GM23338 (cell line): Measurements from ENCODE around the gene PARVA. TPM values are rescaled to one million over a fixed set of nuclear protein-coding genes. Genes with fewer than 3 reads are reported as not detected.

Experiments
- ATAC-seq: fragments of 200-7000 bp; cut with Tn5 transposase; 3 replicates; pipeline ENCODE4 v1.9.1; 2020
- DNase-seq: peaks from one replicate; pipeline ENCODE4 v3.0.0-alpha.2; 2015; ENCODE audit warnings: low spot score
- H2AFZ ChIP-seq: fragments of 200-600 bp; sonication (generic); 2 replicates; pipeline ENCODE4 v1.8.0; 2016; ENCODE audit warnings: antibody characterized with exemption, mild to moderate bottlenecking, moderate library complexity
- H3F3A ChIP-seq: fragments of 200-600 bp; sonication (generic); replicated peaks from 2 replicates; pipeline ENCODE4 v1.8.0; 2017; ENCODE audit warnings: antibody characterized with exemption, mixed run types, low read depth
- H3K27ac ChIP-seq: fragments of 200-600 bp; sonication (generic); 2 replicates; pipeline ENCODE4 v1.6.1; 2016; ENCODE audit warnings: low read depth
- H3K27me3 ChIP-seq: fragments of 200-600 bp; sonication (generic); 2 replicates; pipeline ENCODE4 v1.8.0; 2016; ENCODE audit warnings: mild to moderate bottlenecking, mixed run types, moderate library complexity; ENCODE audit not compliant: insufficient read depth
- H3K36me3 ChIP-seq: fragments of 200-600 bp; sonication (generic); 2 replicates; pipeline ENCODE4 v1.8.0; 2016; ENCODE audit warnings: mild to moderate bottlenecking; ENCODE audit not compliant: insufficient read depth
- H3K4me1 ChIP-seq: fragments of 200-600 bp; sonication (generic); 2 replicates; pipeline ENCODE4 v1.8.0; 2016; ENCODE audit warnings: mild to moderate bottlenecking, moderate library complexity; ENCODE audit not compliant: insufficient read depth
- H3K4me2 ChIP-seq: fragments of 200-600 bp; sonication (generic); 2 replicates; pipeline ENCODE4 v1.7.1; 2017; ENCODE audit warnings: mixed run types
- H3K4me3 ChIP-seq: fragments of 200-600 bp; sonication (generic); 2 replicates; pipeline ENCODE4 v1.6.1; 2016; ENCODE audit warnings: mixed run types
- H3K79me2 ChIP-seq: fragments of 200-600 bp; sonication (generic); replicated peaks from 2 replicates; pipeline ENCODE4 v1.8.0; 2017; ENCODE audit warnings: mild to moderate bottlenecking; ENCODE audit not compliant: insufficient read depth
- H3K9me2 ChIP-seq: fragments of 200-600 bp; sonication (generic); 2 replicates; pipeline ENCODE4 v1.8.0; 2017; ENCODE audit not compliant: insufficient read depth
- H4K20me1 ChIP-seq: fragments of 200-600 bp; sonication (generic); replicated peaks from 2 replicates; pipeline ENCODE4 v1.8.0; 2017; ENCODE audit warnings: mild to moderate bottlenecking; ENCODE audit not compliant: insufficient read depth
- H3K27ac Mint-ChIP-seq: 2 replicates; pipeline ENCODE4 v1.8.0; 2020; ENCODE audit warnings: inconsistent platforms, mild to moderate bottlenecking, moderate library complexity, mixed read lengths
- H3K27me3 Mint-ChIP-seq: 3 replicates; pipeline ENCODE4 v1.8.0; 2022; ENCODE audit warnings: low read depth, mild to moderate bottlenecking, moderate library complexity, mixed read lengths, inconsistent platforms; ENCODE audit not compliant: insufficient read depth, poor library complexity
- H3K36me3 Mint-ChIP-seq: 3 replicates; pipeline ENCODE4 v1.8.0; 2021; ENCODE audit warnings: low read depth, mild to moderate bottlenecking, inconsistent platforms, moderate library complexity, mixed read lengths
- H3K4me1 Mint-ChIP-seq: 3 replicates; pipeline ENCODE4 v1.8.0; 2020; ENCODE audit warnings: mild to moderate bottlenecking, inconsistent platforms, mixed read lengths
- H3K4me3 Mint-ChIP-seq: 3 replicates; pipeline ENCODE4 v1.8.0; 2021; ENCODE audit warnings: moderate library complexity, mild to moderate bottlenecking, inconsistent platforms, mixed read lengths
- H3K9me3 Mint-ChIP-seq: 3 replicates; pipeline ENCODE4 v1.8.0; 2020; ENCODE audit warnings: moderate library complexity, mild to moderate bottlenecking, inconsistent platforms, mixed read lengths
- CREB1 ChIP-seq: fragments of 250-450 bp; sonication (Bioruptor Pico); IDR thresholded peaks from 2 replicates; pipeline ENCODE4 v1.5.0; 2020; ENCODE audit warnings: low read depth, mild to moderate bottlenecking, moderate library complexity
- CTCF ChIP-seq, 2 experiments: fragments of 200-600 bp in 1 of 2; sonication (generic) in 1 of 2; conservative IDR thresholded peaks; 2 replicates each; pipeline versions ENCODE4 v1.5.1 to v1.6.1; 2016 to 2017; ENCODE audit warnings: antibody characterized with exemption in 2 of 2, low read depth in 2 of 2, mild to moderate bottlenecking in 2 of 2, moderate library complexity in 1 of 2
- JUNB ChIP-seq: IDR thresholded peaks from one replicate; pipeline ENCODE4 v1.6.1; 2016; ENCODE audit warnings: antibody characterized with exemption; ENCODE audit not compliant: unreplicated experiment
- POLR2AphosphoS5 ChIP-seq: IDR thresholded peaks from 2 replicates; pipeline ENCODE4 v1.6.1; 2016; ENCODE audit warnings: antibody characterized with exemption, low read depth
- ZNF114 ChIP-seq: fragments of 250-450 bp; sonication (Bioruptor Pico); IDR thresholded peaks from 2 replicates; pipeline ENCODE4 v1.5.0; 2020; ENCODE audit warnings: mild to moderate bottlenecking, moderate library complexity
- ZNF462 ChIP-seq: fragments of 250-450 bp; sonication (Bioruptor Pico); IDR thresholded peaks from 2 replicates; pipeline ENCODE4 v1.5.0; 2020; ENCODE audit warnings: mild to moderate bottlenecking, moderate library complexity
- polyA plus RNA-seq: library from polyadenylated mRNA; unstranded; fragments of >200 nt; fragmentation: Nextera tagmentation; extraction: Ambion mirVana; gene quantifications from 2 replicates; pipeline ENCODE4 v1.2.1, GENCODE V29; 2016
- total RNA-seq: library from RNA; depleted of rRNA; stranded (reverse); fragments of >200 nt; shearing (Covaris generic); gene quantifications from 2 replicates; pipeline ENCODE4 v1.2.3, GENCODE V29; 2014
- TF ChIP-seq, protein P1 (sequence below): IDR thresholded peaks from one replicate; pipeline ENCODE4 v1.6.1; 2018; ENCODE audit warnings: antibody characterized with exemption; ENCODE audit not compliant: unreplicated experiment

The PARVA gene
- total and polyA plus RNA-seq, 2 experiments from 2014 or later, result 5.8 to 6.9 TPM

DNA sequence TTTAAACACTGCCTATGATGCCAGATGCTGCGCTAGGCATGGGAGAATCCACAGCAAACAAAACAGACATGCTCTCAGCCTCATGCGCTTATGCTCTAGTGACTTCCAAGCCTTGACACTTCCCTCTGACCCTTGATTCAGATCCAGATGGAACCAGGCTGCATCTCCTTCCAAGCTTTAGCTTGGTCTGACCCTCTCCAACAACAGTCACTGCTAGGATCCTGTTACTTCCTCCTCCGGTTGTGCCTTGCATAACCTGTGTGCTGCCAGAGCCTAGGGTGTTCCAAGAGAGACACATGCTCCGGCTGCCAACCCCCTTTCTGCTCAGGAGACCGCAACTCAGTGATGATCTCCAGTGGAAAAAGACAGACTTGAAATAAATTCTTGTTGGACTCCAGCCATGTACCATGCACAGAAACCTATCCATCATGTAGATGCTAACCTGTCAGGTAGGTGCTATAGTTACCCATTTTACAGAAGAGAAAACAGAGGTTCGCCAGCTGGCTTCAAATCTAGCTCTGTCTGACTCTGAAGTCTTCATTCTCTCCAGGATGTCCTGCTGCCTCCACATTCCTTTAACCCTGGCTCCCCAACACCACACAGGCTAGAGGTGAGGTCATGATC lies 160.5 kb downstream of the PARVA start:
- Histone ChIP-seq H3K4me3 (no peak overlapping the region), H2AFZ (no peak overlapping the region), H4K20me1 (no peaks in the 10 kb centered on the region), H3F3A (no peaks in the 10 kb centered on the region), H3K27ac (no peak overlapping the region), H3K4me2 (no peak overlapping the region), H3K9me2 (peaks cover 10% of the 10 kb centered on the region; the same call in 1 of the 2 replicates), H3K27me3 (no peaks in the 10 kb centered on the region), H3K4me1 (no peaks in the 10 kb centered on the region), H3K36me3 (no peaks in the 10 kb centered on the region), H3K79me2 (no peaks in the 10 kb centered on the region)
- Mint-ChIP-seq H3K27me3 (peaks cover 6% of the 10 kb centered on the region), H3K36me3 (no peaks in the 10 kb centered on the region), H3K27ac (no peak overlapping the region), H3K9me3 (no peaks in the 10 kb centered on the region), H3K4me3 (no peak overlapping the region), H3K4me1 (peaks cover 7% of the 10 kb centered on the region)
- no peak for ATAC-seq
- TF ChIP-seq JUNB (no peak), ZNF114 (no peak), POLR2AphosphoS5 (no peak), ZNF462 (CRISPR knock-in tag) (no peak), CREB1 (no peak)
- DNase-seq, result peak; percentile 11

- no peaks in the 10 kb centered on the region for H3K79me2 ChIP-seq
- peaks cover 6% of the 10 kb centered on the region for H3K27me3 Mint-ChIP-seq
- H3K4me3 ChIP-seq, result no peak overlapping the region
- ATAC-seq (no peak), DNase-seq (no peak)
- H3K4me1 Mint-ChIP-seq, result peaks cover 7% of the 10 kb centered on the region
- no peaks in the 10 kb centered on the region for H4K20me1 ChIP-seq
- no peaks in the 10 kb centered on the region for H3K27me3 ChIP-seq
- H3K27ac ChIP-seq, result no peak overlapping the region
- no peak overlapping the region for H3K4me2 ChIP-seq
- peaks cover 10% of the 10 kb centered on the region; the same call in 1 of the 2 replicates for H3K9me2 ChIP-seq
- no peaks in the 10 kb centered on the region for H3K36me3 Mint-ChIP-seq
- no peaks in the 10 kb centered on the region for H3K4me1 ChIP-seq
- no peaks in the 10 kb centered on the region for H3K9me3 Mint-ChIP-seq
- H3F3A ChIP-seq, result no peaks in the 10 kb centered on the region
- no peak overlapping the region for H3K4me3 Mint-ChIP-seq
- H2AFZ ChIP-seq, result no peak overlapping the region
- no peak overlapping the region for H3K27ac Mint-ChIP-seq
- no peaks in the 10 kb centered on the region for H3K36me3 ChIP-seq
- TF ChIP-seq, protein P1, sequence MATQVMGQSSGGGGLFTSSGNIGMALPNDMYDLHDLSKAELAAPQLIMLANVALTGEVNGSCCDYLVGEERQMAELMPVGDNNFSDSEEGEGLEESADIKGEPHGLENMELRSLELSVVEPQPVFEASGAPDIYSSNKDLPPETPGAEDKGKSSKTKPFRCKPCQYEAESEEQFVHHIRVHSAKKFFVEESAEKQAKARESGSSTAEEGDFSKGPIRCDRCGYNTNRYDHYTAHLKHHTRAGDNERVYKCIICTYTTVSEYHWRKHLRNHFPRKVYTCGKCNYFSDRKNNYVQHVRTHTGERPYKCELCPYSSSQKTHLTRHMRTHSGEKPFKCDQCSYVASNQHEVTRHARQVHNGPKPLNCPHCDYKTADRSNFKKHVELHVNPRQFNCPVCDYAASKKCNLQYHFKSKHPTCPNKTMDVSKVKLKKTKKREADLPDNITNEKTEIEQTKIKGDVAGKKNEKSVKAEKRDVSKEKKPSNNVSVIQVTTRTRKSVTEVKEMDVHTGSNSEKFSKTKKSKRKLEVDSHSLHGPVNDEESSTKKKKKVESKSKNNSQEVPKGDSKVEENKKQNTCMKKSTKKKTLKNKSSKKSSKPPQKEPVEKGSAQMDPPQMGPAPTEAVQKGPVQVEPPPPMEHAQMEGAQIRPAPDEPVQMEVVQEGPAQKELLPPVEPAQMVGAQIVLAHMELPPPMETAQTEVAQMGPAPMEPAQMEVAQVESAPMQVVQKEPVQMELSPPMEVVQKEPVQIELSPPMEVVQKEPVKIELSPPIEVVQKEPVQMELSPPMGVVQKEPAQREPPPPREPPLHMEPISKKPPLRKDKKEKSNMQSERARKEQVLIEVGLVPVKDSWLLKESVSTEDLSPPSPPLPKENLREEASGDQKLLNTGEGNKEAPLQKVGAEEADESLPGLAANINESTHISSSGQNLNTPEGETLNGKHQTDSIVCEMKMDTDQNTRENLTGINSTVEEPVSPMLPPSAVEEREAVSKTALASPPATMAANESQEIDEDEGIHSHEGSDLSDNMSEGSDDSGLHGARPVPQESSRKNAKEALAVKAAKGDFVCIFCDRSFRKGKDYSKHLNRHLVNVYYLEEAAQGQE, result no peak
- TF ChIP-seq CTCF (conservative IDR thresholded peaks at IDR 0.05; ENCODE audit: low read depth in 2 of 2) (no peak), JUNB (no peak), ZNF114 (no peak), CREB1 (no peak), POLR2AphosphoS5 (no peak)
Measured at GRCh38 chr11:12538889-12539421, 161.6 kb downstream of the PARVA start.
